ENCODE data around the gene SLC25A44. TPM values are rescaled to one million over a fixed set of nuclear protein-coding genes. Genes with fewer than 3 reads are reported as not detected.

SLC25A44 gene
- total RNA-seq, 1 donor from 2014 or later, result 18.2 TPM

Other genes starting within 250 kb of the SLC25A44 start
- 197 and 230 TPM in 2 replicates for gene ARHGEF2, start 215.6 kb upstream of the SLC25A44 start, total RNA-seq
- gene SSR2, start 173.2 kb upstream of the SLC25A44 start, total RNA-seq, result 348 and 428 TPM in 2 replicates
- 28.2 and 30.5 TPM in 2 replicates for gene UBQLN4, start 140.3 kb upstream of the SLC25A44 start, total RNA-seq
- gene LAMTOR2, start 139.3 kb upstream of the SLC25A44 start, total RNA-seq, result 96.5 and 108 TPM in 2 replicates
- gene RAB25, start 132.9 kb upstream of the SLC25A44 start, total RNA-seq, result 30.4 and 46.0 TPM in 2 replicates
- 34.5 and 34.6 TPM in 2 replicates for gene MEX3A, start 111.6 kb upstream of the SLC25A44 start, total RNA-seq
- gene LMNA, start 79.4 kb upstream of the SLC25A44 start, total RNA-seq, result 251 and 280 TPM in 2 replicates
- gene SEMA4A, start 40.5 kb upstream of the SLC25A44 start, total RNA-seq, result 2.6 and 3.8 TPM in 2 replicates
- gene PMF1, start 18.9 kb downstream of the SLC25A44 start, total RNA-seq, result 81.8 and 83.6 TPM in 2 replicates
- not detected in 2 replicates for gene BGLAP, start 48.1 kb downstream of the SLC25A44 start, total RNA-seq
- 2.5 TPM in 2 replicates for gene PAQR6, start 54.0 kb downstream of the SLC25A44 start, total RNA-seq
- 84.4 and 88.7 TPM in 2 replicates for gene SMG5, start 88.7 kb downstream of the SLC25A44 start, total RNA-seq
- 1.9 and 3.0 TPM in 2 replicates for gene TMEM79, start 90.2 kb downstream of the SLC25A44 start, total RNA-seq
- 91.5 and 104 TPM in 2 replicates for gene GLMP, start 101.6 kb downstream of the SLC25A44 start, total RNA-seq
- not detected in 2 replicates for gene VHLL, start 105.2 kb downstream of the SLC25A44 start, total RNA-seq
- 303 and 382 TPM in 2 replicates for gene CCT3, start 144.2 kb downstream of the SLC25A44 start, total RNA-seq
- gene TSACC, start 144.4 kb downstream of the SLC25A44 start, total RNA-seq, result 0.25 TPM in 1 of 2 replicates, not detected in the other
- gene RHBG, start 175.1 kb downstream of the SLC25A44 start, total RNA-seq, result 0.55 TPM in 1 of 2 replicates, not detected in the other